GM12875 (cell line): ENCODE data around the gene DDIT4.

ENCODE experiments used
- H3K4me3 ChIP-seq: one replicate; pipeline ENCODE4 v1.5.1; 2011; ENCODE audit warnings: low read depth, low read length, control low read depth
- CTCF ChIP-seq: IDR thresholded peaks from 2 replicates; pipeline ENCODE4 v1.5.1; 2011; ENCODE audit warnings: low read depth, mild to moderate bottlenecking, control low read depth, inconsistent platforms, low read length, moderate library complexity, borderline replicate concordance; ENCODE audit not compliant: insufficient read depth

DDIT4 gene

DNA sequence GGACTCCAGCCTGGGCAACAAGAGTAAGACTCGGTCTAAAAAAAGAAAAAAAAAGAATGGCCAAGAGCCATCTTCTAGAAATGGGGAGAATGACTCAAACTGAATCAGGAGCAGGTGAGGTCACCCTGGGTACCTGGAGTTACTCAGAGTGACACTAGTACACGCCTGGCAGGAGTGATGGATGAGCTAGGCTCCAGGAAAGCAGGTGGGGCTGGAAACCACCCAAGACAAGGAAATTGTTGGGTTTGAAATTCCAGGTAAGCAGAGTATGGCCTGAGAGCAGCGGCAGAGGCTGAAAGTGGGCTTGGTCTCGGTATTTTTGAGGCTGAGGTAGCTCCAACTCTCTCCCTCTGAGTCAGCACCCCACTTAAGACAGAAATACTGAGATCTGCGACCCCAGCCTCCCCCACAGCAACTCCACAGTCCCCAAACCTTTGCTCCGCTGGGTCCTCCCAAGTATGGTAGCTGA is 18.5 kb downstream of the DDIT4 start:
- no peak for TF ChIP-seq CTCF
- no peak overlapping the region for H3K4me3 ChIP-seq

DNA sequence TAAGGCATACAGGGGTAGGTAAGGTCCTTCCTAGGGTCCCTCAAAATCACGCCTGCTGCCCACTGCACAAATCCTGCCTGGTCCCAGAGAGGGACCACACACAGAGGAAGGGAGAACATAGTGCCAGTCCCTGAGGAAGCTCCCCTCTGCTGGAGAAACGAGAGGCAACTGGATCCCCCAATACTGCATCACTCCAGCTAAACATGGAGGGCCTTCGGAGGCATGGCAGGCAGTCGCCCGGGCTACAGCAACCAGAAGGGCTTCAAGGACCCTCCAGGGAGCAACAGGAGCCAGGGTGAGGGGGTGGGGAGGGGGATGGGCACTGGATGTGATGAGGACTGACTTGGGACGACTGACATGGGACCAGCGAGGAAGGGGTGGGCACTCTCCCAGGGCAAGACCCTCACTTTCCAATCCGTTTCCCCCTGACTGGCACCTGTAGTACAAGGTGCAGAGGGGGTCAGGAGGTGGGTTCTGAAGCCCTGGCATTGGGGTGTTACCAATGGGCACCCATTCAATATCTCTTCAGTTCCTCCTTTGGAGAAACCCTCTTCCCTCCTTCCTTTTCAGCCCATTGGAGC is 21.7 kb downstream of the DDIT4 start:
- peak overlapping the region; percentile 88 for H3K4me3 ChIP-seq
- no peak for TF ChIP-seq CTCF

GRCh38 chr10:72296829-72297280 is 23.1 kb downstream of the DDIT4 start:
- peak overlapping the region; percentile 88 for H3K4me3 ChIP-seq

DNA sequence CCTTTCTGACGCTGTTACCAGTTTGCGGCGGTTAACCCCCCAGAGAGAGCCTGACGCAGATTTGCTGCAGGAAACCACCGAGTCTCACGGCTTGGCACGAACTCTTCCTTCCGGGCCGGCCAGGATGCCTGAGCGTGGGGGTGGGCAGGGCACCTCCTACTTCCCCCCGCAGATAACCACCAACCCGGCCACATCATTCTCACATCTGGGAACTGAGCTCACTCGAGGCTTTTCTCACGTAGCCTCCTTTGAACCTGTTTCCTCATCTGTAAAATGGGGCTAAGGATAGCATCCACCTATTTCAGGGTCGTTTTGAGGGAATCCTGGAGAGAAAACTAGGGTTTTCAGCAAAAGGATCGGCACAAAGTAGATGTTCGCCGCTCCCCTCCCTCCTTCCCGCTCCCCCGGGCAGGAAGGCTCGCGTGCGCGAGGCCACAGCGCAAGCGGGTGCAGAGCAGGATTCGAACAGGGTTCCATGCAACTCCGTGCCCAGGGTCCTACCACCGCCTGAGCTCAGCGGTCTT is 23.6 kb downstream of the DDIT4 start:
- H3K4me3 ChIP-seq, result peak overlapping the region; percentile 88
- no peak for TF ChIP-seq CTCF

DNA sequence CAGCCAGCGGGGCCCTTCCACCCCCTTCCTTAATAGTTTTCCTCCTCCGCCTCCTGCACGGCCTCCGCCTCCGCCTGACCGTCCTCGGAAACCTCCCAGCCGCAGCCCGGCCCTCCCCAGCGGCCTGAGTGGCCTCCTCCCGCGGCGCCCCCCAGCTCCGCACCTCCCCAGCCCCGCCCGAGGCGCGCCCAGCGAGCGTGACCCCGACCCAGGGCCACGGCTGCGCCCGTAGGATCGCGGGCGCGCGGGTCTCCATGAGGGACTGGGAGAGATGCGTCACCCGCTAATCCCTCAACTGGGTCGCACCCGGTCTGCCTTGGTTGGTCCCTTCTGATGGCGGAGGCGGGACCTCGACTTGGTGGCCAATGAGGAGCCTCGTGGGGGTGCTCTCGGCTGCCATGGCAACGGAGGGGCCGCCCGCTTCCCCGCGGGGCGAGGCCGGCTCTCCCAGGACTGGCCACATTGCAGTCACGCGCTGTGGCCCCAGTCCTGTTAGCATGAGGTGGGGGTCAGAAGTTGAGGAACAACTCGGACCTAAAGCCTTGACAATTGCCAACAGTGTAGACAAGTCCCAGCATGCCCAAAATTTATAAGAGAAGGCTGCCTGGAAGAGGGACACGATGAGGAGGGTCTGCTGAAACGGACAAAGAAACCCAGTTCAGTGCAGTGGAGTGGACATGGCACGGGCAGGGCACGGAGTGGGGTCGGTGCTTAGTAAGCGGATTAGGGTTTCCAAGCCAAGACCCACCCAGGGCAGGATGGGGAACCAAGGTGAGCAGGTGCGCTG is 24.3 kb downstream of the DDIT4 start:
- no peak for TF ChIP-seq CTCF
- peak overlapping the region; percentile 88 for H3K4me3 ChIP-seq

DNA sequence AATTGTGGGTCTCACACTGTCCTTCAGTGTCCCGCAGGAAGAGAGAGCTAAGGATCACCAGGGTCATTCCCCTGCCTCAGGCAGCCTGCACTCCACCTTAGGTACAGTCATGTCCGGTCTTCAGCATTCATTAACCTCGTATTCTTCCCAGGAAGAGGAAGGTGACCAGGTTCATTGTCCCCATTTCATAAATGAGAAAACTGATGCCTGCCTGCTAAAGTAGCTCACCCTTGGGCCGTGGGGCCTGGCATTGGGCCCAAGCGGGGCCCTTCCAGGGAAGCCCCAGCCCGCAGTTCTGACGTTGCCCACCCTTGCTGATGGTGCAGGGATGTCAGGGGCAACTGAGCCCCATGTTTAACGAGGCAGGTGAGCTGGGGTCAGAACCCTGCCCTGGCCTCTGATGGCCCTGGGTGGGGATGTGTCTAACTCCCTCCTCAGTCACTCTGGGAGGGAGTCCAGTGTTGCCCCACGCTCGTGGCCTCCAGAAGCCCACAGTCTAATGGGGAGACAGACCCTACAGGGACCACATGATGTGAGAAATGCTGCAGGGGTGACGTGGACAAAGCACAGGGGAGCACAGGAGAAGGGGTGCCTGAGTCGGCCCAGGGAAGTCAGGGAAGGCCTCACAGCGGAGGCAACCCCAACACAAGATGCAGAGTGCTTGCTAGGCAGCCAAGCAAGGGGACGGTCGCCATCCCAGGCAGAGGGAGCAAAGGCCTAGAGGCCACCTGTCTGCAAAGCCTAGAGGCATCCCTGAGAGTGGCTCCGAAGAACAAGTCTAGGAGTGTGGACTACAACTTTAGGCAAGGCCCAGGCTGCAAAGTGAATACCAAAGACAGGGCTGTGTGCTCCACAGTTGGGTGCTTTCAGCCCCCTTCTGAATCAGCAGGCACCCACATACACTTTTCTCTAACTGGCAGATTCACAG is 25.1 kb downstream of the DDIT4 start:
- H3K4me3 ChIP-seq, result no peak overlapping the region
- TF ChIP-seq CTCF, result no peak

GRCh38 chr10:72303424-72304128 is 29.9 kb downstream of the DDIT4 start:
- TF ChIP-seq CTCF, result no peak
- H3K4me3 ChIP-seq, result no peak overlapping the region
